ENCODE data around the gene EYS. TPM values are rescaled to one million over a fixed set of nuclear protein-coding genes. Genes with fewer than 3 reads are reported as not detected.

The EYS gene
- total RNA-seq, 1 experiment from 2014 or later, result not detected

DNA sequence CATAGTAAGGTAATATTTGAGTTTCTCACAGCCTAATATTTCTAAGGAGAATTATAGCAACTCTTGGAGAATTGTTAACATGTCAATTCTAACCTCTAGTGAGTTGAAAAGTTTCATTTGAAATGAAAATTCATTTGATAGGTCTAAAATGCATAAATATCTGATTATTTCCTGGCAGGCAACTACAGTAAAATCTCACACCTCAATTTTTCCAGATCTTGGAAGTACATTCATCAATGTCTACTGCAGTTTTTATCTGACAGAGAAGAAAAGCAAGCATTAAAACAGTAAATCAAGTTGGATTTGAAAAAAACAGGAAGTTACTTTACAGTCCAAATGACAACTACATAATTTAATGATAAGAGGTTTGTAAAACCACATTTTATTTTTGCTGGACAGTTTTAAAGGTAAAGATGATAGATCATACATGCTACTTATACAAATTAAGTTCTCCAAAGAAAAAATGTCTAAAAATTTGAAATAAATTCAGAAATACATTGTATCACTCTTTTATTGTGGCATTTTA is 631.3 kb downstream of the EYS start:
- no peaks in the 10 kb centered on the region for H3K79me2 ChIP-seq (ENCODE audit: insufficient read depth, low read length)
- no peak overlapping the region for H2BK20ac ChIP-seq (ENCODE audit: low read depth, low read length, poor library complexity, severe bottlenecking)
- no peaks in the 10 kb centered on the region for H4K20me1 ChIP-seq (ENCODE audit: control insufficient read depth, insufficient read depth, insufficient read length)
- H3K79me1 ChIP-seq (ENCODE audit: insufficient read depth, low read depth, low read length, poor library complexity, severe bottlenecking), result no peaks in the 10 kb centered on the region
- no peak overlapping the region for H3K23ac ChIP-seq (ENCODE audit: insufficient read length, low read depth, low read length)
- Mint-ChIP-seq H3K9me3 (no peaks in the 10 kb centered on the region), H3K27ac (no peak overlapping the region), H3K27me3 (ENCODE audit: low read depth) (no peaks in the 10 kb centered on the region), H3K4me1 (no peaks in the 10 kb centered on the region), H3K36me3 (ENCODE audit: insufficient read depth in 1 of 3, low read depth in 3 of 3) (no peaks in the 10 kb centered on the region), H3K4me3 (no peak overlapping the region)
- no peak overlapping the region for H4K91ac ChIP-seq (ENCODE audit: insufficient read length, low read depth, low read length)
- no peak overlapping the region for H3K4ac ChIP-seq (ENCODE audit: low read depth, low read length)
- no peaks in the 10 kb centered on the region for H3K9me3 ChIP-seq (ENCODE audit: control insufficient read depth, low read depth, low read length)
- no peak overlapping the region for H3K9ac ChIP-seq (ENCODE audit: extremely low read depth, insufficient read length, low read length)
- TF ChIP-seq CTCF (conservative IDR thresholded peaks at IDR 0.05), result no peak
- H2BK12ac ChIP-seq (ENCODE audit: insufficient read length, low read depth, low read length), result no peak overlapping the region
- H2BK15ac ChIP-seq (ENCODE audit: low read depth, low read length), result no peak overlapping the region
- H2BK5ac ChIP-seq (ENCODE audit: insufficient read length, low read length), result no peak overlapping the region
- no peak overlapping the region for H2AFZ ChIP-seq (ENCODE audit: low read length)
- H4K8ac ChIP-seq (replicated peaks; ENCODE audit: insufficient read length, low read depth, low read length), result no peak overlapping the region
- no peak overlapping the region for H3K27ac ChIP-seq (ENCODE audit: insufficient read length, low read depth, low read length)
- no peaks in the 10 kb centered on the region for H3K4me1 ChIP-seq (ENCODE audit: insufficient read depth, low read length)
- H2AK5ac ChIP-seq (ENCODE audit: insufficient read length, low read length), result no peak overlapping the region
- no peak overlapping the region for H3K18ac ChIP-seq (ENCODE audit: insufficient read length, low read depth, low read length)
- no peak overlapping the region for H2BK120ac ChIP-seq (ENCODE audit: low read depth, low read length, poor library complexity, severe bottlenecking)
- H4K5ac ChIP-seq (ENCODE audit: insufficient read length, low read depth, low read length), result no peak overlapping the region
- no peaks in the 10 kb centered on the region for H3K23me2 ChIP-seq (ENCODE audit: insufficient read length, low read depth, low read length, poor library complexity, severe bottlenecking)
- no peak overlapping the region for H3K14ac ChIP-seq (ENCODE audit: insufficient read depth, low read length)
- H3K27me3 ChIP-seq (ENCODE audit: insufficient read depth, low read length), result no peaks in the 10 kb centered on the region
- no peak overlapping the region for H3K4me2 ChIP-seq (ENCODE audit: insufficient read depth, insufficient read length, low read length)
- no peak overlapping the region for H3K56ac ChIP-seq (ENCODE audit: insufficient read length, low read depth, low read length)
- no peak overlapping the region for H3T11ph ChIP-seq (ENCODE audit: low read length)
- no peak for DNase-seq
